Adipose tissue (tissue), 3 donors: ENCODE measurements around the gene NOL4L. TPM values are rescaled to one million over a fixed set of nuclear protein-coding genes. Genes with fewer than 3 reads are reported as not detected.

Source experiments
- H3K27ac ChIP-seq: one replicate; pipeline ENCODE4 v1.5.1; 2013; ENCODE audit warnings: low read depth, low read length
- WGBS, 3 donors: extraction: QIAGEN DNeasy Blood & Tissue Kit; methylation state at CpG; one replicate each; pipeline ENCODE4 v1.1.7; 2013; 5-methylcytosine and 5-hydroxymethylcytosine counted together
- polyA plus RNA-seq, 3 donors: library from polyadenylated mRNA; stranded (reverse); fragments of 200-250 nt; gene quantifications; one replicate each; pipeline ENCODE4 v1.2.3, GENCODE V29; 2013
- donor health status: healthy with polysubstance abuse.
- donor health status: Bipolar disorder and iron deficiency.
- donor health status: healthy.

NOL4L gene
- polyA plus RNA-seq, 3 donors = 5.3 to 9.9 (median 7.6) TPM

DNA sequence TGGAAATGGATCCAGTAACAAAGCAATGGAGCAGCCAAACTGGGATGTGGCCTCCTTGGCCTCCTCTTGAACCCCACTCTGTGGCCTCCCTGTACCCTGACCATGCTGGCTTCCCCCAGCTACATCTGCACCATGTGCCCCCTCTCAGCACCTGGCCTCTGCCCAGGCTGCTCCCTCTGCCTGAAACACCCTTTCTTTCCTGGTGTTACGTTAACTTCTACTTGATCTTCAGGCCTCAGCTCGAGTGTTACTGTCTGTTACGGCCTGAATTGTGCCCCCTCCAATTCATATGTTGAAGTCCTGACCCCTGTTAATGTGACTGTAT is 30.2 kb downstream of the NOL4L start:
- no peak overlapping the region for H3K27ac ChIP-seq
- 88 to 95% (median 89%) methylated on average over 3 of the region's 3 CpGs for WGBS, 3 donors

- 76 to 89% (median 80%) methylated on average over 4 of the region's 4 CpGs for WGBS, 3 donors
- H3K27ac ChIP-seq = no peak overlapping the region
Observed at GRCh38 chr20:32553618-32554017, 31.5 kb downstream of the NOL4L start.

- WGBS, 3 donors = 91 to 93% (median 93%) methylated on average over 2 of the region's 2 CpGs
- no peak overlapping the region for H3K27ac ChIP-seq
Observed at GRCh38 chr20:32551693-32552092, 33.4 kb downstream of the NOL4L start.

DNA sequence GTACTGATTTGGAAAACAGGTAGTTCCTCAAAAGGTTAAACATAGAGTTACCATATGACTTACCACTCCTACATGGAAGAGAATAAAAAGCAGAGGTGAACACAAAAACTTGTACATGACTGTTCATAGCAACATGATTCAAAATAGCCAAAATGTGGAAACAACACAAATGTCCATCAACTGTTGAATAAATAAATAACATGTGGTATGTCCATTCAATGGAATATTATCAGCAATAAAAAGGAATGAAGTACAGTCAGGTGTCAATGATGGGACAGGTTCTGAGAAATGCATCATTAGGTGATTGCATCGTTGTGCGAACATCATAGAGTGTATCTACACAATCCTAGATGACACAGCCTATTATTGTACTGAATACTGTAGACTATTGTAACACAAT is 35.3 kb downstream of the NOL4L start:
- H3K27ac ChIP-seq = no peak overlapping the region
- WGBS, 3 donors = 93 to 98% (median 95%) methylated on average over 2 of the region's 2 CpGs

- 58 to 75% (median 73%) methylated on average over 1 of the region's 1 CpG for WGBS, 3 donors
- no peak overlapping the region for H3K27ac ChIP-seq
Observed at GRCh38 chr20:32547753-32548034, 37.4 kb downstream of the NOL4L start.

- no peak overlapping the region for H3K27ac ChIP-seq
- 73 to 81% (median 78%) methylated on average over 4 of the region's 4 CpGs for WGBS, 3 donors
Observed at GRCh38 chr20:32546918-32547752, 38.0 kb downstream of the NOL4L start.

DNA sequence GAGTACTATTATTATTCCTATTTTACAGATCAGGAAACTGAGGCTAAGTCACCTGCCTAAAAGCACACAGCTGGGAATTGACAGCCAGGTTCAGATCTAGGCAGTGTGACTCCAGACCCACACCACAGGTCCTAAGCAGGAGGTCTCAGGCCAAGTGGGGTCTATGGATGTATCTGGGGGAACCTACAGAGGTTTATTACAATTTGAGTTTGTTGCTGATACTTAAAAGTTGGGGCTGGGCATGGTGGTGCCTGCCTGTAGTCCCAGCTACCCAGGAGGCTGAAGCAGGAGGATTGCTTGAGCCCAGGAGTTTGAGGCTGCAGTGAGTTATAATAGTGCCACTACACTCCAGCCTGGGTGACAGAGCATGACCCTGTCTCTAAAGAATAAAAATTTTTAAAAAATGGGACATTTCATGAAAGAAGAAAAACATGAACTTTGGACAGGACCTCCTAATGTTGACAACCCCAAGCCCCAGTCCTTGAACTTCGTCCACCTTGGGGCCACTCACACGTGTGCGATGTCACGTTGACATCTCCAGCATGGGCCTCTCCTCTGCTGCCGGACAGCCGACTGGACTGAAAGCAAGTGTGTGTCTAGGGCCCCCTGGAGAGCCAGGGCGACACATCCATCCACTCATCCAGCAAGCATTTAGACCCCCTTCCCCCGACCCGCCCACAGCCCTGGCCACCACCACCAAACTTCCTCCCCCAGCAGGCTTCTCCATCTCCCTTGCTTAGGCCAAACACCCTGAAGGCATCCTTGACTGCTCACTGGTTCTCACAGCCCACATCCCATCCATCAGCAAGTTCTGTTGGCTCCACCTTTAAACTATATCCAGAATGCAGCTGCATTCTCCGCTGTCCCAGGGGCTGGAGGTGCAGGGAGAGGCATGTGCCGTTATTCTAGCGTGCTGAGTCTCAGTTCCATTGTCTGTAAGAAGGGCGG is 40.0 kb downstream of the NOL4L start:
- WGBS, 3 donors = 78 to 88% (median 87%) methylated on average over 13 of the region's 13 CpGs

DNA sequence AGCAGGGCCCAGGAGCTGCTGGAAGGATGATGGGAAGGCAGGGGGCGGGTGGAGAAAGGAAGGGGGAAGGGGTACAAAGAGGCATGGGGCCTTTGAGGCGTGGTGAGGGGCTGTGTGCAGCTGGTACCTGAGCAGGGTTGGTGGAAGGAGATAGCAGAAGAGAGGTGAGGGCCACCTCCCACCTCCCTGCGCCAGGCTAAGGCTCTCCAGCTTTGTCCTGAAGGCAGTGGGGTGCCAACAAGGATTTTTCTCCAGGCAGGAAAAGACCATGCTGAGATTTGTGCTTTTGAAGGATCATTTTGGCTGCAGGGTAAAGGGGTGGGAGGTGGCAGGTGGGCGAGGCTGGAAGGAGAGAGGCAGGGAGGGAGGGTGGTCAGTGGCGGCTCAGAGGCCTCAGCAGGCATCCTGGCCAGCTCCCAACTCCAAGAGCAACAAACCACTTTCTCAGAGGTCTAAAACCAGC is 40.8 kb downstream of the NOL4L start:
- no peak overlapping the region for H3K27ac ChIP-seq
- WGBS, 3 donors = 89 to 97% (median 92%) methylated on average over 5 of the region's 5 CpGs

More for the DNA sequence above, 40.0 kb downstream of the NOL4L start:
- no peak overlapping the region for H3K27ac ChIP-seq

GRCh38 chr20:32543570-32544259 is 41.4 kb downstream of the NOL4L start:
- H3K27ac ChIP-seq = no peak overlapping the region
- WGBS, 3 donors = 90 to 94% (median 93%) methylated on average over 15 of the region's 15 CpGs

DNA sequence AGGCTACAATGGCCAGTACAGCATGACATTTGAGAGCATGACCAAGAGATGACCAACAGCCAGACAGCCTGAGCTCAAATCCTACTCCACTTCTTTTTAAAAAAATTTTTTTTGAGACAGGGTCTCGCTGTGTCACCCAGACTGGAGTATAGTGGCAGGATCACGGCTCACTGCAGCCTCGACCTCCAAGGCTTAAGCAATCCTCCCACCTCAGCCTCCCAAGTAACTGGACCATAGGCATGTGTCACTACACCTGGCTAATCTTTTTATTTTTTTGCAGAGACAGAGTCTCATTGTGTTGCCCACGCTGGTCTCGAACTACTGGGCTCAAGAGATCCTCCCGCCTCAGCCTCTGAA is 42.9 kb downstream of the NOL4L start:
- WGBS, 3 donors = 89 to 95% (median 92%) methylated on average over 6 of the region's 6 CpGs
- no peak overlapping the region for H3K27ac ChIP-seq

DNA sequence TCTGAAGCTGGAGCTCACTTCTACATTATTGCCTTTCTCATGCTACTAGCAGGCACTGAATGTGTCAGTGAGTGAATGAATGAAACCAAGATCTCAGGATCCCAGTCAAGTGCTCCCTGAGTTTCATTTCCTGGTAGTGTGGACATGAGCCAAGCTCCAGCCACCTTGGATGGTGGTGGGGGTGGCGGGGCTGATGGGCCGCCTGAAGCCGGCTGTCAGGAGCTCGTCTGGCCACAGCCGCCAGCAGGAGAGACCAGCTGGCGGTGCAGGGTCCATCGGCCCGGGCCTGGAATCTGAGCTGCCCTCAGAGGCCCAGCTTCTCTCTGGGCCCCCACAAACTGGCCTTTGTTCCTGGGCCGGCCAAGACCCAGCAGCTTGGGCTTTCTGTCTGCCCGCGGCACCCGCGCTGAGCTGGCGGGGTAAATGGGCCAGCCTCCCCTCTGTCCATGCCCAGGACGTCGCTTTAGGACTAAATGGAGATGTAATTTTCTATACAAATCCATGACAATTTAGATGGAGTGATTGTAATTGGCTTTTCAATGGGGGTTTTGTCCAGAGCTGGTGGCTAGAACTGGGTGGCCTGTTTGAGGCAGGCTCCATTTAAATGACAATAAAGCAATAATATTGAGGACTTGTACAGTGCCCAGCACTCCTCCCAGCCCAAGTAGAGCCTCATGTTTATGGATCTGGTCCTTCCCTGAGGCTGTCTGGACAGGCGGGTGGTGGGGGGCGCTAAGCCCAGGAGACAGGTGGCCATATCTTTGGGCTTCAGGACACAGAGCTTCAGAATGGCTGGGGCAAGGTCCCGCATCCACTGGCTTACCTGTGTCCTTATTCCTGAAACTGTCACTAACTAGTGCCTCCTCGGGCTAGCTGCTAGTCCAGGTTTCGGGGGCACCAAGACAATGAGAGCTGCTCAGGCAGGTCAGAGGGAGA is 43.5 kb downstream of the NOL4L start:
- H3K27ac ChIP-seq = no peak overlapping the region
- WGBS, 3 donors = 88 to 93% (median 90%) methylated on average over 21 of the region's 21 CpGs

GRCh38 chr20:32539817-32540675 is 45.1 kb downstream of the NOL4L start:
- no peak overlapping the region for H3K27ac ChIP-seq
- WGBS, 3 donors = 57 to 64% (median 61%) methylated on average over 13 of the region's 13 CpGs

- H3K27ac ChIP-seq = no peak overlapping the region
- WGBS, 3 donors = 51 to 84% (median 56%) methylated on average over 13 of the region's 13 CpGs
Observed at GRCh38 chr20:32539026-32539816, 45.9 kb downstream of the NOL4L start.

DNA sequence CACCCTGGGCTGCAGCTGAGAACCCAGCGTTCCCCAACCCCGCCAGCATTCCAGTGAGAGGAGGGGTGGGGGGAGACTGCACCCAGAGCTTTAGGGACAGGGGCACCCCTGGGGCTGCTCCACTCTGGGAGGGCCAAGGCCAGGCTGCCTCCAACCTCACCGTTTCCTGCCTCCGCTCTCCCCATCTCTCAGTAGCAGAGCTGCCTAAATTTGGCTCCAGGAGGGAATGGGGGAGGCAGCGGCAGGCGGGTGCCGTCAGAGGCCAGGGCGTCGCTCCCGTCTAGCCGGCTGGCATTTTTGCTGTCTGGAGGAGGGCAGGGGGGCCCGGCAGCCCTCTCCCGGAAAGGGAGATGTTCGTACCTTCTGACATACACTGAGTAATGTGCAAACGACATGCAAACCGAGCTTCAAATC is 46.6 kb downstream of the NOL4L start:
- WGBS, 3 donors = 20 to 71% (median 25%) methylated on average over 16 of the region's 16 CpGs
- H3K27ac ChIP-seq = no peak overlapping the region

DNA sequence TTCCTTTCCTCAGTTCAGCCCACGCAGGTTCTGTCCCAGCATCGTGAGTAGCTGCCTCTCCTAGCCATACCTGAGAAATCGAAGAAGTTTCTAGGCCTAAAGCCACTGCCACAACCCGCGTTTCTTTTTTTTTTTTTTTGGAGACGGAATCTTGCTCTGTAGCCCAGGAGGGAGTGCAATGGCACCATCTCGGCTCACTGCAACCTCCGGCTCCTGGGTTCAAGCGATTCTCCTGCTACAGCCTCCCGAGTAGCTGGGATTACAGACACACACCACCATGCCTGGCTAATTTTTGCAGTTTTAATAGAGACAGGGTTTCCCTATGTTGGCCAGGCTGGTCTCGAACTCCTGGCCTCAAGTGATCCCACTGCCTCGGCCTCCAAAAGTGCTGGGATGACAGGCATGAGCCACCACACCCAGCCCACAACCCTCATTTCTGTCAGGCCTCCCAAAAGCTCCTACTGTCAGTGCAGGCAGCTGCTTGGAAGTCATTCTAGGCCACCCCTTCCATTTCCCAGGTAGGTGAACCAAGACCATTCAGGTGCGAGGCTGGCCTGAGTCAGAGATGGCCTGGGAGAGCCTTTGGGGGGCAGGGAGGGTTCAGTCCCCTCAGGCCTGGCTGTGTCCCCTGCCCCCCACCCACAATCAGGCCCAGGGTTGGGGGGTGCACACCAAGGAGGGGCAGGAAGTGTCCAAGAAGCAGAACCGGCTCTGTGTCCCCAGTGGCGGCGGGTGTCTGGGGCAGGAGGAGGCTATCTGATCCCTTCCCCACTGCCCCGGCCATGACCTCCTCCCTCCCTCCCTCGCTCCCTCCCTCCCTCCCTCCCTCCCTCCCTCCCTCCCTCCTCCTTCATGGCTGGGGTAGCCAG is 47.2 kb downstream of the NOL4L start:
- WGBS, 3 donors = 58 to 67% (median 64%) methylated on average over 17 to 18 of the region's 18 CpGs

More for the DNA sequence above, 47.2 kb downstream of the NOL4L start:
- H3K27ac ChIP-seq = no peak overlapping the region
